GM23248 (cell line): ENCODE data around the gene BRF1. TPM values are rescaled to one million over a fixed set of nuclear protein-coding genes. Genes with fewer than 3 reads are reported as not detected.

Experiments
- DNase-seq: peaks from one replicate; pipeline ENCODE4 v3.0.0-alpha.2; 2015
- H2AFZ ChIP-seq: fragments of 200-600 bp; sonication (generic); 2 replicates; pipeline ENCODE4 v1.6.1; 2016; ENCODE audit warnings: antibody characterized with exemption
- H3F3A ChIP-seq: fragments of 200-600 bp; sonication (generic); 2 replicates; pipeline ENCODE4 v1.6.1; 2016; ENCODE audit warnings: mild to moderate bottlenecking, antibody characterized with exemption, mixed run types; ENCODE audit not compliant: insufficient read depth
- H3K27ac ChIP-seq: fragments of 200-600 bp; sonication (generic); 2 replicates; pipeline ENCODE4 v1.5.1; 2016; ENCODE audit warnings: mild to moderate bottlenecking
- H3K27me3 ChIP-seq: fragments of 200-600 bp; sonication (generic); replicated peaks from 2 replicates; pipeline ENCODE4 v1.6.1; 2016; ENCODE audit warnings: mild to moderate bottlenecking; ENCODE audit not compliant: insufficient read depth
- H3K36me3 ChIP-seq: fragments of 200-600 bp; sonication (generic); 2 replicates; pipeline ENCODE4 v1.6.1; 2016; ENCODE audit warnings: low read depth, mild to moderate bottlenecking
- H3K4me1 ChIP-seq: fragments of 200-600 bp; sonication (generic); 2 replicates; pipeline ENCODE4 v1.6.1; 2016; ENCODE audit warnings: mild to moderate bottlenecking; ENCODE audit not compliant: insufficient read depth
- H3K4me2 ChIP-seq: fragments of 200-600 bp; sonication (generic); one replicate; pipeline ENCODE4 v1.6.1; 2016; ENCODE audit warnings: mild to moderate bottlenecking; ENCODE audit not compliant: unreplicated experiment
- H3K4me3 ChIP-seq: fragments of 200-600 bp; sonication (generic); 2 replicates; pipeline ENCODE4 v1.5.1; 2016; ENCODE audit warnings: mild to moderate bottlenecking
- H3K79me2 ChIP-seq: fragments of 200-600 bp; sonication (generic); 2 replicates; pipeline ENCODE4 v1.6.1; 2016; ENCODE audit warnings: mild to moderate bottlenecking; ENCODE audit not compliant: insufficient read depth
- H3K9ac ChIP-seq: fragments of 200-600 bp; sonication (generic); 2 replicates; pipeline ENCODE4 v1.6.1; 2016; ENCODE audit warnings: mild to moderate bottlenecking
- H3K9me2 ChIP-seq: fragments of 200-600 bp; sonication (generic); 2 replicates; pipeline ENCODE4 v1.6.1; 2016; ENCODE audit warnings: mixed run types, mild to moderate bottlenecking, moderate library complexity; ENCODE audit not compliant: insufficient read depth
- H3K9me3 ChIP-seq: fragments of 200-600 bp; sonication (generic); one replicate; pipeline ENCODE4 v1.6.1; 2017; ENCODE audit warnings: low read depth
- H4K20me1 ChIP-seq: fragments of 200-600 bp; sonication (generic); 2 replicates; pipeline ENCODE4 v1.6.0; 2016; ENCODE audit not compliant: insufficient read depth
- EZH2 ChIP-seq: fragments of 200-600 bp; sonication (generic); IDR thresholded peaks from 2 replicates; pipeline ENCODE4 v1.6.1; 2018; ENCODE audit warnings: antibody characterized with exemption, mild to moderate bottlenecking; ENCODE audit not compliant: insufficient read depth, poor library complexity, severe bottlenecking
- EZH2phosphoT487 ChIP-seq: fragments of 200-600 bp; sonication (generic); IDR thresholded peaks from 2 replicates; pipeline ENCODE4 v1.6.1; 2018; ENCODE audit warnings: antibody characterized with exemption, moderate library complexity, mild to moderate bottlenecking, low read depth; ENCODE audit not compliant: insufficient read depth
- WGBS, 2 experiments: methylation state at CpG; one replicate each; pipeline ENCODE4 v1.1.6; 2015 to 2017; ENCODE audit warnings: low lambda C conversion rate in 2 of 2, low coverage in 1 of 2; ENCODE audit errors: missing lambda C conversion rate in 2 of 2; 5-methylcytosine and 5-hydroxymethylcytosine counted together
- in situ Hi-C: fragments of 300-500 bp; cut with MboI; formaldehyde crosslinking; loops from 2 replicates; pipeline ENCODE4 v1.15.0; 2020
- polyA plus RNA-seq: library from polyadenylated mRNA; unstranded; fragments of >200 nt; fragmentation: Nextera tagmentation; extraction: Ambion mirVana; gene quantifications from 2 replicates; pipeline ENCODE4 v1.2.1, GENCODE V29; 2016
- total RNA-seq: library from RNA; depleted of rRNA; stranded (reverse); fragments of >200 nt; shearing (Covaris generic); gene quantifications from 2 replicates; pipeline ENCODE4 v1.2.3, GENCODE V29; 2014

BRF1 gene
- total and polyA plus RNA-seq, 2 experiments from 2014 or later = 10.5 to 27.0 TPM

- Histone ChIP-seq H3K79me2 (peaks cover 31% of the 10 kb centered on the region), H3K9me3 (no peaks in the 10 kb centered on the region), H3K4me3 (no peak overlapping the region), H3K4me2 (no peak overlapping the region), H3K27ac (no peak overlapping the region), H2AFZ (no peak overlapping the region), H3F3A (0 out of 2 replicates have a peak, but pooled peaks cover 4% of the 10 kb centered on the region), H4K20me1 (0 out of 2 replicates have a peak, but pooled peaks cover 5% of the 10 kb centered on the region), H3K27me3 (no peaks in the 10 kb centered on the region), H3K36me3 (no peaks in the 10 kb centered on the region), H3K9ac (no peak overlapping the region), H3K9me2 (no peaks in the 10 kb centered on the region), H3K4me1 (no peaks in the 10 kb centered on the region)
- DNase-seq = no peak
- 82 to 84% methylated on average over 8 of the region's 8 CpGs for WGBS, 2 experiments
- in situ Hi-C loops = no loop called here
- TF ChIP-seq EZH2 (no peak), EZH2phosphoT487 (no peak)
Measured at GRCh38 chr14:105347587-105347968, 46.8 kb upstream of the BRF1 start.

GRCh38 chr14:105346876-105347586 is 46.2 kb upstream of the BRF1 start:
- Histone ChIP-seq H3K9ac (no peak overlapping the region), H3K4me3 (no peak overlapping the region), H4K20me1 (0 out of 2 replicates have a peak, but pooled peaks cover 5% of the 10 kb centered on the region), H3K36me3 (no peaks in the 10 kb centered on the region), H3K4me2 (no peak overlapping the region), H3K4me1 (no peaks in the 10 kb centered on the region), H3F3A (0 out of 2 replicates have a peak, but pooled peaks cover 4% of the 10 kb centered on the region), H3K9me3 (no peaks in the 10 kb centered on the region), H3K27ac (no peak overlapping the region), H2AFZ (no peak overlapping the region), H3K79me2 (peaks cover 35% of the 10 kb centered on the region), H3K27me3 (no peaks in the 10 kb centered on the region), H3K9me2 (no peaks in the 10 kb centered on the region)
- TF ChIP-seq EZH2 (no peak), EZH2phosphoT487 (no peak)
- in situ Hi-C loops = no loop called here
- WGBS, 2 experiments = 74 to 85% methylated on average over 14 to 18 of the region's 18 CpGs
- DNase-seq = no peak

- Histone ChIP-seq H4K20me1 (no peaks in the 10 kb centered on the region), H3K4me1 (no peaks in the 10 kb centered on the region), H3K9me2 (no peaks in the 10 kb centered on the region), H2AFZ (no peak overlapping the region), H3F3A (0 out of 2 replicates have a peak, but pooled peaks cover 4% of the 10 kb centered on the region), H3K4me3 (no peak overlapping the region), H3K4me2 (no peak overlapping the region), H3K36me3 (no peaks in the 10 kb centered on the region), H3K9ac (no peak overlapping the region), H3K9me3 (no peaks in the 10 kb centered on the region), H3K79me2 (peaks cover 39% of the 10 kb centered on the region), H3K27ac (no peak overlapping the region), H3K27me3 (no peaks in the 10 kb centered on the region)
- DNase-seq = no peak
- 40 to 53% methylated on average over 10 to 13 of the region's 13 CpGs for WGBS, 2 experiments
- in situ Hi-C loops = no loop called here
- TF ChIP-seq EZH2phosphoT487 (no peak), EZH2 (no peak)
Measured at GRCh38 chr14:105346200-105346533, 45.4 kb upstream of the BRF1 start.

- H3K27me3 ChIP-seq = no peaks in the 10 kb centered on the region
- peaks cover 48% of the 10 kb centered on the region for H3K79me2 ChIP-seq
- no peak overlapping the region for H3K4me3 ChIP-seq
- 0 out of 2 replicates have a peak, but pooled peaks cover 7% of the 10 kb centered on the region for H3F3A ChIP-seq
- H4K20me1 ChIP-seq = no peaks in the 10 kb centered on the region
- WGBS, 2 experiments = 80% methylated on average over 7 of the region's 7 CpGs
- no peaks in the 10 kb centered on the region for H3K4me1 ChIP-seq
- DNase-seq = no peak
- no peak overlapping the region for H3K9ac ChIP-seq
- TF ChIP-seq EZH2 (no peak), EZH2phosphoT487 (no peak)
- H3K36me3 ChIP-seq = no peaks in the 10 kb centered on the region
- H2AFZ ChIP-seq = no peak overlapping the region
- H3K9me2 ChIP-seq = no peaks in the 10 kb centered on the region
- H3K4me2 ChIP-seq = no peak overlapping the region
- in situ Hi-C loops = no loop called here
- no peak overlapping the region for H3K27ac ChIP-seq
- H3K9me3 ChIP-seq = no peaks in the 10 kb centered on the region
Measured at GRCh38 chr14:105343194-105343593, 42.4 kb upstream of the BRF1 start.
